ENCODE results near the gene RASAL1.

GRCh38 chr12:113075137-113075683, 60.4 kb downstream of the RASAL1 start:
- no peak for TF ChIP-seq GATA2 (IDR thresholded peaks at IDR 0.05; ENCODE audit: low read depth, low read length)
- TF ChIP-seq GATA3 (IDR thresholded peaks at IDR 0.05; ENCODE audit: low read depth, low read length), result no peak

Measured in SH-SY5Y (cell line).